ENCODE data around the gene DOCK2. TPM values are rescaled to one million over a fixed set of nuclear protein-coding genes. Genes with fewer than 3 reads are reported as not detected.

DOCK2 gene
- total and polyA plus RNA-seq, 7 donors, result 2.3 to 21.1 (median 12.5) TPM

- Histone ChIP-seq H3K27me3 (no peaks in the 10 kb centered on the region), H3K4me3 (no peak overlapping the region), H3K9me3 (no peaks in the 10 kb centered on the region), H3K27ac (no peak overlapping the region), H3K4me1 (peaks cover 0 to 12% (median 4%) of the 10 kb centered on the region in 4 donors), H3K36me3 (no peaks in the 10 kb centered on the region)
- TF ChIP-seq POLR2A (IDR thresholded peaks at IDR 0.05), result no peak
- TF ChIP-seq POLR2AphosphoS5 (IDR thresholded peaks at IDR 0.05), result no peak
- no peak for TF ChIP-seq EP300 (IDR thresholded peaks at IDR 0.05)
- 82 to 89% methylated on average over 3 of the region's 3 CpGs for WGBS, 2 donors
- intact Hi-C loops (cut with DNase I), result no loop called here
- no peak for DNase-seq
Observed at GRCh38 chr5:169646856-169647255, 9.8 kb downstream of the DOCK2 start.

- Histone ChIP-seq H3K4me1 (peaks cover 0 to 17% (median 4%) of the 10 kb centered on the region in 4 donors), H3K4me3 (no peak overlapping the region), H3K27ac (no peak overlapping the region), H3K9me3 (no peaks in the 10 kb centered on the region), H3K27me3 (no peaks in the 10 kb centered on the region), H3K36me3 (no peaks in the 10 kb centered on the region)
- WGBS, 2 donors, result 11 to 15% methylated on average over 1 of the region's 1 CpG
- intact Hi-C loops (cut with DNase I), result no loop called here
- DNase-seq, result no peak
- TF ChIP-seq EP300 (IDR thresholded peaks at IDR 0.05), result no peak
- TF ChIP-seq POLR2AphosphoS5 (IDR thresholded peaks at IDR 0.05), result no peak
- TF ChIP-seq CTCF (IDR thresholded peaks at IDR 0.05), result no peak
- TF ChIP-seq POLR2A (IDR thresholded peaks at IDR 0.05), result no peak
Observed at GRCh38 chr5:169647566-169647965, 10.5 kb downstream of the DOCK2 start.

- WGBS, 2 donors, result 68 to 76% methylated on average over 13 of the region's 13 CpGs
- no peak for DNase-seq
- intact Hi-C loops (cut with DNase I), result no loop called here
Observed at GRCh38 chr5:169648725-169649310, 11.7 kb downstream of the DOCK2 start.

GRCh38 chr5:169649486-169649885 is 12.4 kb downstream of the DOCK2 start:
- Histone ChIP-seq H3K27ac (no peak overlapping the region), H3K36me3 (no peaks in the 10 kb centered on the region), H3K9me3 (no peaks in the 10 kb centered on the region), H3K4me1 (peaks cover 0 to 17% (median 4%) of the 10 kb centered on the region in 4 donors), H3K27me3 (no peaks in the 10 kb centered on the region), H3K4me3 (no peak overlapping the region)
- no peak for DNase-seq
- WGBS, 2 donors, result 62 to 64% methylated on average over 7 of the region's 7 CpGs
- TF ChIP-seq POLR2A (IDR thresholded peaks at IDR 0.05) (no peak), CTCF (IDR thresholded peaks at IDR 0.05) (no peak), EP300 (IDR thresholded peaks at IDR 0.05) (no peak), POLR2AphosphoS5 (IDR thresholded peaks at IDR 0.05) (no peak)
- intact Hi-C loops (cut with DNase I), result no loop called here

More at GRCh38 chr5:169648725-169649310, 11.7 kb downstream of the DOCK2 start:
- no peak overlapping the region for H3K27ac ChIP-seq
- H3K27me3 ChIP-seq, result no peaks in the 10 kb centered on the region
- H3K36me3 ChIP-seq, result no peaks in the 10 kb centered on the region
- TF ChIP-seq CTCF (IDR thresholded peaks at IDR 0.05) (no peak), EP300 (IDR thresholded peaks at IDR 0.05) (no peak), POLR2AphosphoS5 (IDR thresholded peaks at IDR 0.05) (no peak), POLR2A (IDR thresholded peaks at IDR 0.05) (no peak)
- H3K4me3 ChIP-seq, result no peak overlapping the region
- H3K4me1 ChIP-seq, result peaks cover 0 to 17% (median 4%) of the 10 kb centered on the region in 4 donors
- H3K9me3 ChIP-seq, result no peaks in the 10 kb centered on the region

GRCh38 chr5:169650701-169651331 is 13.7 kb downstream of the DOCK2 start:
- no peak overlapping the region for H3K4me3 ChIP-seq
- no peaks in the 10 kb centered on the region for H3K36me3 ChIP-seq
- no peak for TF ChIP-seq POLR2AphosphoS5 (IDR thresholded peaks at IDR 0.05)
- no peak for TF ChIP-seq EP300 (IDR thresholded peaks at IDR 0.05)
- no peak for TF ChIP-seq CTCF (IDR thresholded peaks at IDR 0.05)
- no peak for TF ChIP-seq POLR2A (IDR thresholded peaks at IDR 0.05)
- no peaks in the 10 kb centered on the region for H3K9me3 ChIP-seq
- no peak overlapping the region for H3K27ac ChIP-seq
- intact Hi-C loops (cut with DNase I), result no loop called here
- H3K27me3 ChIP-seq, result no peaks in the 10 kb centered on the region
- 68 to 75% methylated on average over 5 of the region's 5 CpGs for WGBS, 2 donors
- DNase-seq, result no peak
- peaks cover 0 to 17% (median 4%) of the 10 kb centered on the region in 4 donors for H3K4me1 ChIP-seq
